ENCODE data around the gene WDR70. TPM values are rescaled to one million over a fixed set of nuclear protein-coding genes. Genes with fewer than 3 reads are reported as not detected.

WDR70 gene
- total RNA-seq, 1 experiment from 2014 or later, result 28.4 TPM

DNA sequence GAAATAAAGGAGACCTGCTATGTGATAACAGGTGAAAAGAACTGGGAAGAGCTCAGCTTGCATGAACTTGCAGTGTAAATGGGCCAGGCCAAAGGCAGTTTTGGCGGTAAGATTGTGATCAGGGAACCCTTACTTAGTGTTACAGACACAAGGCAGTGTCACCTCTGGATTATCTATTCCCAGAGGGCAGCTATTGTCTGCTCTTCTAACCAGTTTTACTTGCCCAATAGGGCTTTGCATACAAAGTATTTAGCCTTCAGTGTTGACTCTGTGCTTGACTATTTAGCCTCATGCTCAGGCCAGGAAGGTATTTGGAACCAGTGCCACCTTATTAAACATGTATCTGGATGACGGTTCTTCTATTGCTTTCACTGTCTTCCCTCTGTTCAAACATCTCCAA, 422.4 kb downstream of the WDR70 start:
- H3K27me3 ChIP-seq (replicated peaks), result no peaks in the 10 kb centered on the region
- H3K4me3 ChIP-seq, result no peak overlapping the region
- no peak for DNase-seq (ENCODE audit: low read depth in 1 of 2, low spot score in 2 of 2)

More for the DNA sequence above, 422.4 kb downstream of the WDR70 start:
- no peaks in the 10 kb centered on the region for H3K36me3 ChIP-seq
- H3K4me1 ChIP-seq (replicated peaks), result no peaks in the 10 kb centered on the region; the same call in 1 of the 2 replicates
- peaks cover 4% of the 10 kb centered on the region; the same call in 1 of the 2 replicates for H3K9me3 ChIP-seq (replicated peaks)
- H3K27ac ChIP-seq, result no peak overlapping the region

Other genes with a start within 250 kb of the WDR70 start
- 15.5 and 16.1 TPM in 2 replicates for gene CPLANE1, start 129.9 kb upstream of the WDR70 start, total RNA-seq (2014; rRNA removed; shearing (Covaris generic))
- 64.2 and 86.7 TPM in 2 replicates for gene NUP155, start 8.2 kb upstream of the WDR70 start, total RNA-seq (2014; rRNA removed; shearing (Covaris generic))

Measured in SJSA1 (cell line).